Neuronal stem cell (in vitro differentiated cells): Measurements from ENCODE around the gene BPNT1.
"Not testable (repeated sequence)": the region's sequence is repeated elsewhere in the genome, so short reads cannot be mapped to it uniquely, and the experiment has no call there.

Experiments used
- DNase-seq: peaks from one replicate; pipeline ENCODE4 v3.0.0-alpha.2; 2013; ENCODE audit warnings: low spot score
- H2AFZ ChIP-seq: one replicate; pipeline ENCODE4 v1.6.1; 2013; ENCODE audit warnings: mild to moderate bottlenecking, low read length, inconsistent platforms
- H2AK5ac ChIP-seq: 2 replicates; pipeline ENCODE4 v1.6.1; 2013; ENCODE audit warnings: low read depth, mild to moderate bottlenecking, inconsistent platforms, low read length, moderate library complexity, mixed read lengths
- H2BK120ac ChIP-seq: 2 replicates; pipeline ENCODE4 v1.6.1; 2013; ENCODE audit warnings: low read depth, mild to moderate bottlenecking, inconsistent platforms, low read length, moderate library complexity, mixed read lengths
- H2BK12ac ChIP-seq: one replicate; pipeline ENCODE4 v1.6.1; 2013; ENCODE audit warnings: low read length, inconsistent platforms
- H2BK15ac ChIP-seq: 2 replicates; pipeline ENCODE4 v1.6.1; 2013; ENCODE audit warnings: mild to moderate bottlenecking, low read length, inconsistent platforms, mixed read lengths
- H2BK5ac ChIP-seq: one replicate; pipeline ENCODE4 v1.6.1; 2013; ENCODE audit warnings: inconsistent platforms, mild to moderate bottlenecking, low read length, moderate library complexity
- H3K14ac ChIP-seq: one replicate; pipeline ENCODE4 v1.6.1; 2013; ENCODE audit warnings: low read length, inconsistent platforms
- H3K18ac ChIP-seq: 2 replicates; pipeline ENCODE4 v1.6.1; 2013; ENCODE audit warnings: low read length, inconsistent platforms
- H3K23ac ChIP-seq: 2 replicates; pipeline ENCODE4 v1.6.1; 2013; ENCODE audit warnings: low read depth, mild to moderate bottlenecking, mixed read lengths, low read length, inconsistent platforms; ENCODE audit not compliant: poor library complexity
- H3K27ac ChIP-seq: replicated peaks from 3 replicates; pipeline ENCODE4 v1.5.1; 2013; ENCODE audit warnings: low read length, inconsistent platforms
- H3K27me3 ChIP-seq, 3 experiments: 2 replicates each; pipeline ENCODE4 v1.6.1; 2013; ENCODE audit warnings: low read length in 3 of 3, mild to moderate bottlenecking in 2 of 3, inconsistent platforms in 1 of 3, low read depth in 1 of 3, mixed read lengths in 1 of 3, moderate library complexity in 1 of 3; ENCODE audit not compliant: control insufficient read depth in 3 of 3, insufficient read depth in 3 of 3
- H3K36me3 ChIP-seq, 2 donors: replicated peaks in 1 of 2; 2 replicates each; pipeline ENCODE4 v1.6.1; 2013; ENCODE audit warnings: low read length in 2 of 2; ENCODE audit not compliant: control insufficient read depth in 2 of 2, insufficient read depth in 2 of 2
- H3K4ac ChIP-seq: 2 replicates; pipeline ENCODE4 v1.6.1; 2013; ENCODE audit warnings: inconsistent platforms, mild to moderate bottlenecking, low read length, moderate library complexity
- H3K4me1 ChIP-seq, 2 donors: 1 replicate in 1 of 2; 2 replicates in 1 of 2; pipeline ENCODE4 v1.6.1; 2013; ENCODE audit warnings: low read length in 2 of 2, low read depth in 1 of 2; ENCODE audit not compliant: control insufficient read depth in 2 of 2, insufficient read depth in 1 of 2
- H3K4me2 ChIP-seq: one replicate; pipeline ENCODE4 v1.6.1; 2013; ENCODE audit warnings: mild to moderate bottlenecking, low read length, inconsistent platforms; ENCODE audit not compliant: insufficient read depth, poor library complexity, severe bottlenecking
- H3K4me3 ChIP-seq, 2 donors: 2 replicates each; pipeline ENCODE4 v1.5.1; 2013; ENCODE audit warnings: low read length in 2 of 2, mild to moderate bottlenecking in 2 of 2, inconsistent platforms in 1 of 2, moderate library complexity in 1 of 2
- H3K79me1 ChIP-seq: one replicate; pipeline ENCODE4 v1.6.1; 2013; ENCODE audit warnings: low read depth, mild to moderate bottlenecking, inconsistent platforms, low read length, moderate library complexity
- H3K9ac ChIP-seq: one replicate; pipeline ENCODE4 v1.6.1; 2013; ENCODE audit warnings: mild to moderate bottlenecking, low read depth, low read length, inconsistent platforms; ENCODE audit not compliant: poor library complexity
- H3K9me3 ChIP-seq, 2 donors: replicated peaks in 1 of 2; 2 replicates each; pipeline versions ENCODE3 to v1.6.1; 2013; ENCODE audit warnings: low read length in 2 of 2, mild to moderate bottlenecking in 2 of 2, inconsistent platforms in 1 of 2, low read depth in 1 of 2, mixed read lengths in 1 of 2, moderate library complexity in 1 of 2; ENCODE audit not compliant: control insufficient read depth in 2 of 2, insufficient read depth in 1 of 2
- H4K8ac ChIP-seq: one replicate; pipeline ENCODE4 v1.6.1; 2013; ENCODE audit warnings: low read depth, mild to moderate bottlenecking, inconsistent platforms, low read length, moderate library complexity
- H4K91ac ChIP-seq: one replicate; pipeline ENCODE4 v1.6.1; 2013; ENCODE audit warnings: low read length, low read depth, mild to moderate bottlenecking, inconsistent platforms; ENCODE audit not compliant: poor library complexity
- WGBS, 2 donors: extraction: QIAGEN DNeasy Blood & Tissue Kit; methylation state at CpG; one replicate each; pipeline ENCODE4 v1.1.7; 2013; ENCODE audit warnings: missing lambda C conversion rate in 2 of 2, mixed read lengths in 1 of 2; ENCODE audit not compliant: insufficient read length in 2 of 2, insufficient replicate concordance in 1 of 2; ENCODE audit errors: extremely low coverage in 2 of 2; 5-methylcytosine and 5-hydroxymethylcytosine counted together

BPNT1 gene

GRCh38 chr1:220112600-220112999, 23.0 kb upstream of the BPNT1 start:
- not testable (repeated sequence) for H3K27ac ChIP-seq, H3K18ac ChIP-seq, DNase-seq, H2BK120ac ChIP-seq, H2BK15ac ChIP-seq, H3K9me3 ChIP-seq, H3K23ac ChIP-seq, H4K91ac ChIP-seq, H4K8ac ChIP-seq, H3K79me1 ChIP-seq, H3K4me2 ChIP-seq, H3K14ac ChIP-seq, H3K4me1 ChIP-seq, H2BK12ac ChIP-seq, H3K4ac ChIP-seq, H2BK5ac ChIP-seq, H3K27me3 ChIP-seq, H3K4me3 ChIP-seq, H3K9ac ChIP-seq, H2AK5ac ChIP-seq, H2AFZ ChIP-seq
- peaks cover 9 to 89% of the 10 kb centered on the region in 2 donors for H3K36me3 ChIP-seq
- WGBS, 2 donors: no CpG with 5 or more reads among the region's 4 CpGs

- not testable (repeated sequence) for H4K8ac ChIP-seq, DNase-seq, H3K27me3 ChIP-seq, H3K14ac ChIP-seq, H2AK5ac ChIP-seq, H2BK120ac ChIP-seq, H3K27ac ChIP-seq, H3K4me2 ChIP-seq, H2BK5ac ChIP-seq, H3K4ac ChIP-seq, H4K91ac ChIP-seq, H2BK15ac ChIP-seq, H3K4me1 ChIP-seq, H3K79me1 ChIP-seq, H3K18ac ChIP-seq, H2BK12ac ChIP-seq, H3K9ac ChIP-seq, H2AFZ ChIP-seq, H3K4me3 ChIP-seq, H3K9me3 ChIP-seq, H3K23ac ChIP-seq
- peaks cover 6 to 92% of the 10 kb centered on the region in 2 donors for H3K36me3 ChIP-seq
- WGBS, 2 donors: no CpG with 5 or more reads among the region's 6 CpGs
These were observed 20.9 kb upstream of the BPNT1 start for GRCh38 chr1:220110473-220110872.

GRCh38 chr1:220099826-220100225, 10.2 kb upstream of the BPNT1 start:
- no peak overlapping the region for H3K18ac ChIP-seq
- peaks cover 7 to 88% of the 10 kb centered on the region in 2 donors for H3K36me3 ChIP-seq
- H2BK12ac ChIP-seq: no peak overlapping the region
- no peak overlapping the region for H2BK5ac ChIP-seq
- H4K91ac ChIP-seq: no peak overlapping the region
- no peaks in the 10 kb centered on the region for H3K79me1 ChIP-seq
- no peak overlapping the region for H2BK15ac ChIP-seq
- no peak overlapping the region for H3K9ac ChIP-seq
- no peak overlapping the region for H3K4me3 ChIP-seq
- H3K27ac ChIP-seq: no peak overlapping the region
- no peak overlapping the region for H2BK120ac ChIP-seq
- no peak overlapping the region for H3K14ac ChIP-seq
- no peaks in the 10 kb centered on the region for H3K9me3 ChIP-seq
- no peak overlapping the region for H3K23ac ChIP-seq
- H2AFZ ChIP-seq: no peak overlapping the region
- H4K8ac ChIP-seq: no peak overlapping the region
- H3K27me3 ChIP-seq: no peaks in the 10 kb centered on the region
- H3K4me2 ChIP-seq: no peak overlapping the region
- H2AK5ac ChIP-seq: no peak overlapping the region
- DNase-seq: no peak
- H3K4me1 ChIP-seq: peaks cover 0 to 3% of the 10 kb centered on the region in 2 donors
- no peak overlapping the region for H3K4ac ChIP-seq

- no peak within 1 kb of the TSS for H4K91ac ChIP-seq
- H3K18ac ChIP-seq: peak within 1 kb of the TSS; percentile 99
- H3K9ac ChIP-seq: peak within 1 kb of the TSS; percentile 77
- H2BK5ac ChIP-seq: no peak within 1 kb of the TSS
- H3K4me2 ChIP-seq: peak within 1 kb of the TSS; percentile 92
- H2BK15ac ChIP-seq: peak within 1 kb of the TSS; percentile 58
- no peak within 1 kb of the TSS for H4K8ac ChIP-seq
- H3K23ac ChIP-seq: peak within 1 kb of the TSS; percentile 89
- H2BK12ac ChIP-seq: no peak within 1 kb of the TSS
- H2AK5ac ChIP-seq: no peak within 1 kb of the TSS
- peaks cover 3 to 4% of the 10 kb centered on the region in 2 donors for H3K4me1 ChIP-seq
- no peak within 1 kb of the TSS for H2BK120ac ChIP-seq
- WGBS, 2 donors: no CpG with 5 or more reads among the region's 73 CpGs
- no peaks in the 10 kb centered on the region for H3K9me3 ChIP-seq
- peaks cover 4 to 33% of the 10 kb centered on the region in 2 donors for H3K36me3 ChIP-seq
- peak within 1 kb of the TSS; percentile 94 to 97 for H3K4me3 ChIP-seq
- peak within 1 kb of the TSS; percentile 74 for H3K27ac ChIP-seq
- DNase-seq: peak; percentile 78
- peaks cover 2% of the 10 kb centered on the region for H3K79me1 ChIP-seq
- H2AFZ ChIP-seq: peak within 1 kb of the TSS; percentile 100
- no peaks in the 10 kb centered on the region for H3K27me3 ChIP-seq
- H3K4ac ChIP-seq: no peak within 1 kb of the TSS
- peak within 1 kb of the TSS; percentile 31 for H3K14ac ChIP-seq
These were observed 4.7 kb upstream of the BPNT1 start, which contains the start of gene IARS2 for GRCh38 chr1:220094016-220094911. Gene IARS2, plus strand, starts transcription at chr1:220094132. Its CDS starts 85 bp downstream, at chr1:220094217.
